ENCODE measurements around the gene MYBPC1.

MYBPC1 gene

DNA sequence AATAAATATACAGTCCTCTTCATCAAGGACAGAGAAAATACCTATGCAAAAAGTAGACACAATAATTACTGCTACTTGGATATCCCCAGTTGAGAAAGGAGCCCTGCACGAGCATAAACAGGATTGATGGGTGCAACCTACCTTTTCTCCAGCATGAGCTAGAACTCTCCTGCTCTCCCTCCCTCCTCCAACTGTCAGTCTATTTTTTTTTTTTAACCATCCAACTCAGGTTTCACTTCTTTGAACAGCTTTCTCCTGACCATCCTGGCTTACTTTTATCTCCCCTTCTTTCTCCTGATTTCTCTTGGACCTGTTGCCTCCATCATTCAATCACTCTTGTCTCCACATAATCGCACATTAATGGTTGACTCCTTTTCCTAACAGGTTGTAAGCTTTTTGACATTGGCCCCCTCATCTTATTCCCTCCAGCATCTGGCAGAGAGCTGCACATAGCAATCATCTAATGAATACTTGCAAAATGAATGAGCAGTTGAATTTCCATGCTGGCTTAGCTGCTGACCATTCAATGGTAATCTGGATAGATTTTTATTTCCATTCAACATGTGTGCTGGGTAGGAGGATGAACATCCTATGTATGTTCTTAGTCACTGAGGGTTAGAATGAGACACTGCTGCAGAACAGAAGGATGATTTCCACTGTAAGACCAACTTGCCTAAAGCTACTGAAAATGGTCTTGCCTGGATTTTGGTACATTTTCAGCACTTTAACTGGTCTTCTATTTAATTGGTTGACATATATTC, 24.4 kb downstream of the MYBPC1 start:
- no peak overlapping the region for H3K4me3 ChIP-seq
- H3K9me3 ChIP-seq: no peaks in the 10 kb centered on the region
- TF ChIP-seq Cebpa-rat (IDR thresholded peaks at IDR 0.05): no peak
- H3K9ac ChIP-seq: no peak overlapping the region
- no peaks in the 10 kb centered on the region for H4K20me1 ChIP-seq
- H3K4me2 ChIP-seq: no peak overlapping the region
- no peaks in the 10 kb centered on the region for H3K36me3 ChIP-seq
- H3K4me1 ChIP-seq: no peaks in the 10 kb centered on the region
- H3K27ac ChIP-seq: no peak overlapping the region
- H3K27me3 ChIP-seq: no peaks in the 10 kb centered on the region

- Histone ChIP-seq H3K9me3 (no peaks in the 10 kb centered on the region), H3K4me2 (no peak overlapping the region)
Measured at GRCh38 chr12:101619858-101620761, 25.3 kb downstream of the MYBPC1 start.

DNA sequence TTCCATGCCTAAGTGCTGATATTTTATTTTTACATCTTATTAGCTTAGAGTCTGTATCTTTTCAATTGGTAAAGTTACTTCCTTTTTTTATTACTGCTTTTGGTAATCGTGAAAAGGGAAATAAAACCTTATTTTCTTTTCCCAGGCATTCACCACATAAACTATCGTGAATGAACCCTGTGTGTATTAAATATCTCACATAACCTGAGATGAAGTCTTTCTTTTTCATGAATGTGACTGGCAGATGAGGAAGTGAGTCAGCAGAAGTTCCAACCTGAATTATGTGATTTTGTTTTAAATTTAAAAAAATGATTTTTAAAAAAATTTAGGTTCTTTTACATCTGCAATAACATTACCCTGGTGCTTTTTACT, 26.0 kb downstream of the MYBPC1 start:
- Histone ChIP-seq H3K27me3 (no peaks in the 10 kb centered on the region), H3K9ac (no peak overlapping the region), H3K36me3 (no peaks in the 10 kb centered on the region), H3K4me3 (no peak overlapping the region), H3K9me3 (no peaks in the 10 kb centered on the region), H3K4me1 (no peaks in the 10 kb centered on the region), H3K4me2 (no peak overlapping the region), H4K20me1 (no peaks in the 10 kb centered on the region), H3K27ac (no peak overlapping the region)
- no peak for TF ChIP-seq Cebpa-rat (IDR thresholded peaks at IDR 0.05)

More at GRCh38 chr12:101619858-101620761, 25.3 kb downstream of the MYBPC1 start:
- H3K4me3 ChIP-seq: no peak overlapping the region
- no peaks in the 10 kb centered on the region for H4K20me1 ChIP-seq
- H3K27me3 ChIP-seq: no peaks in the 10 kb centered on the region
- no peaks in the 10 kb centered on the region for H3K36me3 ChIP-seq
- TF ChIP-seq Cebpa-rat (IDR thresholded peaks at IDR 0.05): no peak
- no peak overlapping the region for H3K27ac ChIP-seq
- H3K4me1 ChIP-seq: no peaks in the 10 kb centered on the region
- H3K9ac ChIP-seq: no peak overlapping the region

- H3K9me3 ChIP-seq: 0 out of 2 replicates have a peak, but pooled peaks cover 4% of the 10 kb centered on the region
- H3K27ac ChIP-seq: no peak overlapping the region
- H3K4me2 ChIP-seq: no peak overlapping the region
- H3K4me3 ChIP-seq: no peak overlapping the region
- no peak overlapping the region for H3K9ac ChIP-seq
- H3K4me1 ChIP-seq: peaks cover 12% of the 10 kb centered on the region
- H3K27me3 ChIP-seq: no peaks in the 10 kb centered on the region
- TF ChIP-seq Cebpa-rat (IDR thresholded peaks at IDR 0.05): no peak
- H4K20me1 ChIP-seq: no peaks in the 10 kb centered on the region
- H3K36me3 ChIP-seq: no peaks in the 10 kb centered on the region
Measured at GRCh38 chr12:101628676-101629075, 33.9 kb downstream of the MYBPC1 start.

DNA sequence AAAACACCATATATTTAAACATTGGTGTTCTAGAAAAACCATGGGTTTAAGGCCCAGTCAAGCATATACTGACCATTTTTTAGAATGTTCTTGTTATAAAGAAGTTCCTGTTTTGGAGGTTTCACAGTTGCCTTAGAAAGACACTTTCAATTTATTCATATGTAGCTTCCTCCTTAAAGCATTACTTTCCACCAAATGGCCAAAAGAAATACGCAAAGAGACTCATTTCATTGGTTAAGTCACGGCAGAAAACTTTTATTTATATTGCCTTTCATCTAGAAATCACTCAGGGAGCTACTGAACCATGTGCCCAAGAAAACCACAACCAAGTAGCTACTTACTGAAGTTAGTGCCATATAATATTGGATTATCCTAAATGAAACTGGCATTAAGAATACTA, 40.0 kb downstream of the MYBPC1 start:
- Histone ChIP-seq H4K20me1 (no peaks in the 10 kb centered on the region), H3K4me2 (peak overlapping the region; percentile 71), H3K9me3 (0 out of 2 replicates have a peak, but pooled peaks cover 4% of the 10 kb centered on the region), H3K36me3 (no peaks in the 10 kb centered on the region), H3K4me1 (peaks cover 42% of the 10 kb centered on the region), H3K27me3 (no peaks in the 10 kb centered on the region), H3K4me3 (peak overlapping the region; percentile 28; the same call in 1 of the 2 replicates), H3K27ac (peak overlapping the region; percentile 54), H3K9ac (no peak overlapping the region)
- TF ChIP-seq Cebpa-rat (IDR thresholded peaks at IDR 0.05): no peak

DNA sequence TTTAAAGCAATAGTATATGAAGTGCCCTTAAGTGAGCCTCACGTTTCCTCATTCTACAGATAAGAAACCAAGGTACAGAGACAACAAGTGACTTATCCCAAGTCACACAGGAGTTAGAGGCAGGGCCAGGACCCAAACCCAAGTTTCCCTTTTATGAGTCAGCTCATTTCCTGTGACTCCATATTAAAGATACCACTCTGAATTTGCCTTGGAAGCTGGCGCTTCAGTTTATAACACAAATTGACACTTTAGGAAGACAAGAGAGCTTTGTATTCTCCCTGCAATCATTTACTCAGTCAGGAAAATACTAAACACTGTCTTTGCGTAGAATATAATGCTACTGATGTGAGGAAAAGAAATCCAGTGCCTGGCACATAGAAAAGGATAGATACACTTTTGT, 43.2 kb downstream of the MYBPC1 start:
- Histone ChIP-seq H3K4me3 (no peak overlapping the region), H3K4me1 (peaks cover 37% of the 10 kb centered on the region), H3K27me3 (no peaks in the 10 kb centered on the region), H4K20me1 (no peaks in the 10 kb centered on the region), H3K9ac (no peak overlapping the region), H3K4me2 (no peak overlapping the region), H3K36me3 (no peaks in the 10 kb centered on the region), H3K9me3 (0 out of 2 replicates have a peak, but pooled peaks cover 7% of the 10 kb centered on the region), H3K27ac (no peak overlapping the region)
- TF ChIP-seq Cebpa-rat (IDR thresholded peaks at IDR 0.05): no peak

GRCh38 chr12:101642115-101643067, 47.6 kb downstream of the MYBPC1 start:
- H3K4me2 ChIP-seq: no peak overlapping the region
- H3K9ac ChIP-seq: no peak overlapping the region
- H3K4me3 ChIP-seq: no peak overlapping the region
- H3K4me1 ChIP-seq: peaks cover 7% of the 10 kb centered on the region; the same call in 1 of the 2 replicates
- no peak overlapping the region for H3K27ac ChIP-seq
- 0 out of 2 replicates have a peak, but pooled peaks cover 3% of the 10 kb centered on the region for H3K9me3 ChIP-seq
- no peak for TF ChIP-seq Cebpa-rat (IDR thresholded peaks at IDR 0.05)
- no peaks in the 10 kb centered on the region for H3K27me3 ChIP-seq
- H3K36me3 ChIP-seq: no peaks in the 10 kb centered on the region
- H4K20me1 ChIP-seq: no peaks in the 10 kb centered on the region

GRCh38 chr12:101647711-101648110, 52.9 kb downstream of the MYBPC1 start:
- Histone ChIP-seq H3K36me3 (no peaks in the 10 kb centered on the region), H3K4me3 (no peak overlapping the region), H4K20me1 (no peaks in the 10 kb centered on the region), H3K27me3 (no peaks in the 10 kb centered on the region), H3K27ac (no peak overlapping the region), H3K4me1 (peaks cover 7% of the 10 kb centered on the region; the same call in 1 of the 2 replicates), H3K9ac (no peak overlapping the region), H3K9me3 (no peaks in the 10 kb centered on the region), H3K4me2 (no peak overlapping the region)
- TF ChIP-seq Cebpa-rat (IDR thresholded peaks at IDR 0.05): no peak

- Histone ChIP-seq H3K4me2 (no peak overlapping the region), H3K4me1 (peaks cover 7% of the 10 kb centered on the region; the same call in 1 of the 2 replicates), H3K9ac (no peak overlapping the region), H3K4me3 (no peak overlapping the region), H3K27me3 (no peaks in the 10 kb centered on the region), H4K20me1 (no peaks in the 10 kb centered on the region), H3K9me3 (no peaks in the 10 kb centered on the region), H3K27ac (no peak overlapping the region), H3K36me3 (no peaks in the 10 kb centered on the region)
- no peak for TF ChIP-seq Cebpa-rat (IDR thresholded peaks at IDR 0.05)
Measured at GRCh38 chr12:101648195-101648594, 53.4 kb downstream of the MYBPC1 start.

Measured in BLaER1 (cell line).